NCI-H748 treated with DMSO at 0.1 percent for 48 hours (cell line): ENCODE measurements around the gene AKR1B15.
"Not testable (repeated sequence)": the region's sequence is repeated elsewhere in the genome, so short reads cannot be mapped to it uniquely, and the experiment has no call there.

Source experiments
- DNase-seq: peaks from one replicate; lab custom pipeline; 2025; lab: John Stamatoyannopoulos, UW

Gene AKR1B15

GRCh38 chr7:134532954-134533218 lies 16.0 kb upstream of the AKR1B15 start:
- DNase-seq = no peak

- DNase-seq = no peak
Measured at GRCh38 chr7:134533288-134533771, 15.6 kb upstream of the AKR1B15 start.

- DNase-seq = no peak
Measured at GRCh38 chr7:134534633-134535032, 14.3 kb upstream of the AKR1B15 start.

- no peak for DNase-seq
Measured at GRCh38 chr7:134535272-134535918, 13.5 kb upstream of the AKR1B15 start.

GRCh38 chr7:134535919-134536299 lies 13.0 kb upstream of the AKR1B15 start:
- no peak for DNase-seq

- DNase-seq = not testable (repeated sequence)
Measured at GRCh38 chr7:134536558-134536957, 12.4 kb upstream of the AKR1B15 start.

- not testable (repeated sequence) for DNase-seq
Measured at GRCh38 chr7:134537273-134537781, 11.6 kb upstream of the AKR1B15 start.

GRCh38 chr7:134539380-134540004 lies 9.4 kb upstream of the AKR1B15 start:
- DNase-seq = no peak

GRCh38 chr7:134541501-134542194 lies 7.3 kb upstream of the AKR1B15 start:
- not testable (repeated sequence) for DNase-seq

- DNase-seq = no peak
Measured at GRCh38 chr7:134542195-134542771, 6.6 kb upstream of the AKR1B15 start.

GRCh38 chr7:134545380-134545779 lies 3.5 kb upstream of the AKR1B15 start:
- no peak for DNase-seq

GRCh38 chr7:134545918-134546317 lies 3.0 kb upstream of the AKR1B15 start:
- DNase-seq = no peak

- DNase-seq = no peak
Measured at GRCh38 chr7:134546955-134547354, 2.0 kb upstream of the AKR1B15 start.

- peak; percentile 37 for DNase-seq
Measured at GRCh38 chr7:134547397-134548054, 1.4 kb upstream of the AKR1B15 start.

- DNase-seq = no peak
Measured at GRCh38 chr7:134549366-134549765, 456 bp downstream of the AKR1B15 start.

- no peak for DNase-seq
Measured at GRCh38 chr7:134552105-134552504, 3.2 kb downstream of the AKR1B15 start.

GRCh38 chr7:134553976-134554375 lies 5.1 kb downstream of the AKR1B15 start:
- DNase-seq = no peak

GRCh38 chr7:134554417-134554966 lies 5.6 kb downstream of the AKR1B15 start:
- no peak for DNase-seq

- DNase-seq = no peak
Measured at GRCh38 chr7:134557391-134557790, 8.5 kb downstream of the AKR1B15 start.

GRCh38 chr7:134558370-134558769 lies 9.5 kb downstream of the AKR1B15 start:
- no peak for DNase-seq

GRCh38 chr7:134561616-134562015 lies 12.7 kb downstream of the AKR1B15 start:
- DNase-seq = not testable (repeated sequence)

- DNase-seq = no peak
Measured at GRCh38 chr7:134562136-134562535, 13.2 kb downstream of the AKR1B15 start.
